Loucy (cell line): Measurements from ENCODE around the gene AKNA.

Source experiments
- EZH2phosphoT487 ChIP-seq: fragments of 200-600 bp; IDR thresholded peaks from 2 replicates; pipeline ENCODE4 v1.6.1; 2018; ENCODE audit warnings: antibody characterized with exemption, mild to moderate bottlenecking, moderate library complexity, borderline replicate concordance
- TF ChIP-seq, protein P1 (sequence below): fragments of 200-600 bp; sonication (generic); conservative IDR thresholded peaks from 2 replicates; pipeline ENCODE4 v1.5.1; 2014; ENCODE audit warnings: mild to moderate bottlenecking, antibody characterized with exemption, low read length

DNA sequence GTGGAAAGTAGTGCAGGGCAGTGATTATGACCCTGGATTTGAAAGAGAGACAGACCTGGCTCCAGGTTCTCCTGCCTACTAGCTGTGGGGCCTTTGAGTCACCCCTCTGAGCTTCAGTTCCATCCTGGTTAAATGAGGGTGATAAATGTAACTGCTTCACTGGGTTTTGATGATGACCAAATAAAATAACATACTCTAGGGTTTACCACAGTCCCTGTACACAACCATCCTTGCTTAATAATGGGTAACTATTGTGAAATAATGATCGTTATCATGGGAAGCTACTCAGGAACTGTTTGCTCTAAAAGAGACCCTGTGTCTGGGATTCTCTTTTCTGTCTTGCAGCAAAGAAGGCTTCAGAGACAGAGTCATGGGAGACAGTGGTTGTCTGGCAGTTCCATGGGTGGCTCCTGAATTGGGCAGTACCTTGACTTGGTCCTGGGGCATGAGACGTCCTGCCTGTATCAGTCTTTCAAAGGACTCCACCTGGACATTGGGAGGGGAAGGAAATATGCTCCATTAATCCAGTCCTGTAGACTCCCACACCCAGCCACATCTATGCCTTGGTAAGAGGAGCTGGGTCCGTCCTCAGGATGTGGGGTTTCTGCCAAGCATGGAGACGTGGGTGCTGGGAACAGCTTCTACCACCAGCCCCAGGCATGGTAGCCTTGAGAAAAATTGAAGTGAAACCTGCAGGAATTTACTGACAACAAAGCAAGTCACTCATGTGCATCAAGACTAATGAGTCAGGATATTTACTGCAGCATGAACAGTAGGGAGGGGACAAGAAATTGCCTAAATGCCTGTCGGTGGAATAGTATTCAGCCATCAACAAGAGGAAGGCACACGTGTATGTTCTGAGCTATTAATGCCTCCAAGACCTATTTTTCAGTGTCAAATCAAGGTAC lies 23.4 kb downstream of the AKNA start:
- TF ChIP-seq, protein P1, sequence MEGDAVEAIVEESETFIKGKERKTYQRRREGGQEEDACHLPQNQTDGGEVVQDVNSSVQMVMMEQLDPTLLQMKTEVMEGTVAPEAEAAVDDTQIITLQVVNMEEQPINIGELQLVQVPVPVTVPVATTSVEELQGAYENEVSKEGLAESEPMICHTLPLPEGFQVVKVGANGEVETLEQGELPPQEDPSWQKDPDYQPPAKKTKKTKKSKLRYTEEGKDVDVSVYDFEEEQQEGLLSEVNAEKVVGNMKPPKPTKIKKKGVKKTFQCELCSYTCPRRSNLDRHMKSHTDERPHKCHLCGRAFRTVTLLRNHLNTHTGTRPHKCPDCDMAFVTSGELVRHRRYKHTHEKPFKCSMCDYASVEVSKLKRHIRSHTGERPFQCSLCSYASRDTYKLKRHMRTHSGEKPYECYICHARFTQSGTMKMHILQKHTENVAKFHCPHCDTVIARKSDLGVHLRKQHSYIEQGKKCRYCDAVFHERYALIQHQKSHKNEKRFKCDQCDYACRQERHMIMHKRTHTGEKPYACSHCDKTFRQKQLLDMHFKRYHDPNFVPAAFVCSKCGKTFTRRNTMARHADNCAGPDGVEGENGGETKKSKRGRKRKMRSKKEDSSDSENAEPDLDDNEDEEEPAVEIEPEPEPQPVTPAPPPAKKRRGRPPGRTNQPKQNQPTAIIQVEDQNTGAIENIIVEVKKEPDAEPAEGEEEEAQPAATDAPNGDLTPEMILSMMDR = no peak
- TF ChIP-seq EZH2phosphoT487 = no peak
